DOHH2 (cell line): ENCODE data around the gene SNX9.

Experiments
- H3F3A ChIP-seq: fragments of 200-600 bp; sonication (generic), shearing (Covaris generic); 2 replicates; pipeline ENCODE4 v1.6.0; 2016; ENCODE audit warnings: antibody characterized with exemption, mild to moderate bottlenecking; ENCODE audit not compliant: control insufficient read depth, insufficient read depth
- H3K27ac ChIP-seq: fragments of 200-600 bp; sonication (generic); 2 replicates; pipeline ENCODE4 v1.5.1; 2014; ENCODE audit warnings: low read depth, mild to moderate bottlenecking, low read length, moderate library complexity
- H3K27me3 ChIP-seq: fragments of 200-600 bp; sonication (generic); 2 replicates; pipeline ENCODE4 v1.6.1; 2014; ENCODE audit warnings: mild to moderate bottlenecking, low read length, mixed read lengths; ENCODE audit not compliant: control insufficient read depth
- H3K36me3 ChIP-seq: fragments of 200-600 bp; sonication (generic); 2 replicates; pipeline ENCODE4 v1.6.1; 2014; ENCODE audit warnings: mild to moderate bottlenecking, low read length, moderate library complexity, mixed read lengths; ENCODE audit not compliant: control insufficient read depth
- H3K4me1 ChIP-seq: fragments of 200-600 bp; sonication (generic); 2 replicates; pipeline ENCODE4 v1.6.1; 2014; ENCODE audit warnings: mild to moderate bottlenecking, low read length, mixed read lengths; ENCODE audit not compliant: control insufficient read depth
- H3K4me2 ChIP-seq: fragments of 200-600 bp; sonication (generic); 2 replicates; pipeline ENCODE4 v1.6.0; 2014; ENCODE audit warnings: mild to moderate bottlenecking, low read length, moderate library complexity
- H3K4me3 ChIP-seq: fragments of 200-600 bp; sonication (generic); 2 replicates; pipeline ENCODE4 v1.5.1; 2014; ENCODE audit warnings: mild to moderate bottlenecking, low read length, mixed read lengths
- H3K79me2 ChIP-seq: fragments of 200-600 bp; sonication (generic); 2 replicates; pipeline ENCODE4 v1.6.1; 2014; ENCODE audit warnings: mild to moderate bottlenecking, low read length, mixed read lengths; ENCODE audit not compliant: control insufficient read depth
- H3K9me2 ChIP-seq: fragments of 200-600 bp; sonication (generic); replicated peaks from 2 replicates; pipeline ENCODE4 v1.6.1; 2014; ENCODE audit warnings: mild to moderate bottlenecking, low read length, mixed read lengths; ENCODE audit not compliant: control insufficient read depth
- H3K9me3 ChIP-seq: fragments of 200-600 bp; sonication (generic); 2 replicates; pipeline ENCODE4 v1.6.1; 2014; ENCODE audit warnings: antibody characterized with exemption, low read length, mixed read lengths; ENCODE audit not compliant: control insufficient read depth, insufficient read depth
- H4K20me1 ChIP-seq: fragments of 200-600 bp; sonication (generic); 2 replicates; pipeline ENCODE4 v1.6.0; 2014; ENCODE audit warnings: low read depth, mild to moderate bottlenecking, antibody characterized with exemption, low read length, moderate library complexity; ENCODE audit not compliant: control insufficient read depth, insufficient read depth
- CTCF ChIP-seq: fragments of 200-600 bp; sonication (generic); IDR thresholded peaks from one replicate; pipeline ENCODE4 v1.5.1; 2014; ENCODE audit warnings: antibody characterized with exemption, mild to moderate bottlenecking, low read depth, low read length; ENCODE audit not compliant: poor library complexity, severe bottlenecking
- EZH2phosphoT487 ChIP-seq: fragments of 200-600 bp; sonication (generic); IDR thresholded peaks from 2 replicates; pipeline ENCODE4 v1.6.1; 2017; ENCODE audit warnings: borderline replicate concordance, mild to moderate bottlenecking, antibody characterized with exemption, low read length, moderate library complexity, mixed read lengths

Gene SNX9

GRCh38 chr6:157881342-157881741 lies 58.3 kb downstream of the SNX9 start:
- Histone ChIP-seq H3F3A (no peaks in the 10 kb centered on the region), H3K4me1 (0 out of 2 replicates have a peak, but pooled peaks cover 5% of the 10 kb centered on the region)
- no peak for TF ChIP-seq EZH2phosphoT487
- TF ChIP-seq CTCF = no peak

GRCh38 chr6:157884756-157885155 lies 61.7 kb downstream of the SNX9 start:
- Histone ChIP-seq H3K4me1 (no peaks in the 10 kb centered on the region), H3K36me3 (no peaks in the 10 kb centered on the region), H3K9me3 (no peaks in the 10 kb centered on the region), H3K4me2 (no peak overlapping the region), H4K20me1 (no peaks in the 10 kb centered on the region), H3K27me3 (peaks cover 34% of the 10 kb centered on the region), H3K4me3 (no peak overlapping the region), H3K27ac (no peak overlapping the region), H3K9me2 (no peaks in the 10 kb centered on the region), H3K79me2 (no peaks in the 10 kb centered on the region), H3F3A (no peaks in the 10 kb centered on the region)
- TF ChIP-seq EZH2phosphoT487 (no peak), CTCF (no peak)

More at GRCh38 chr6:157881342-157881741, 58.3 kb downstream of the SNX9 start:
- Histone ChIP-seq H3K36me3 (no peaks in the 10 kb centered on the region), H3K79me2 (no peaks in the 10 kb centered on the region), H3K4me3 (no peak overlapping the region), H3K9me2 (no peaks in the 10 kb centered on the region), H3K27me3 (peaks cover 37% of the 10 kb centered on the region), H4K20me1 (no peaks in the 10 kb centered on the region), H3K4me2 (no peak overlapping the region), H3K27ac (no peak overlapping the region), H3K9me3 (no peaks in the 10 kb centered on the region)

- no peaks in the 10 kb centered on the region for H4K20me1 ChIP-seq
- TF ChIP-seq CTCF (no peak), EZH2phosphoT487 (no peak)
- no peak overlapping the region for H3K4me3 ChIP-seq
- no peaks in the 10 kb centered on the region for H3K79me2 ChIP-seq
- H3K27ac ChIP-seq = no peak overlapping the region
- H3K4me2 ChIP-seq = no peak overlapping the region
- H3K4me1 ChIP-seq = no peaks in the 10 kb centered on the region
- no peaks in the 10 kb centered on the region for H3K9me3 ChIP-seq
- H3F3A ChIP-seq = no peaks in the 10 kb centered on the region
- no peaks in the 10 kb centered on the region for H3K36me3 ChIP-seq
- H3K9me2 ChIP-seq = no peaks in the 10 kb centered on the region
- peaks cover 34% of the 10 kb centered on the region for H3K27me3 ChIP-seq
These were observed 62.3 kb downstream of the SNX9 start for GRCh38 chr6:157885211-157885788.
